Lung (tissue), 12 donors: ENCODE measurements around the gene PATJ. TPM values are rescaled to one million over a fixed set of nuclear protein-coding genes. Genes with fewer than 3 reads are reported as not detected.
A peak's percentile ranks its signal among the peaks of the same experiment; 100 is the strongest.

Source experiments
- ATAC-seq: fragments of 200-7000 bp; cut with Tn5 transposase; one replicate; pipeline ENCODE4 v1.9.1; 2020; ENCODE audit warnings: moderate number of reproducible peaks; ENCODE audit not compliant: insufficient read depth, low FRiP score
- DNase-seq, 3 donors: peaks; one replicate each; pipeline ENCODE4 v3.0.0-alpha.2; 2013 to 2017
- H3K27ac ChIP-seq, 2 donors: one replicate each; pipeline ENCODE4 v1.5.1; 2013; ENCODE audit warnings: mild to moderate bottlenecking in 2 of 2, moderate library complexity in 2 of 2, control low read depth in 1 of 2, inconsistent platforms in 1 of 2, low read depth in 1 of 2, low read length in 1 of 2
- H3K27me3 ChIP-seq, 3 donors: one replicate each; pipeline ENCODE4 v1.5.1; 2013; ENCODE audit warnings: low read length in 2 of 3; ENCODE audit not compliant: control insufficient read depth in 3 of 3, insufficient read depth in 3 of 3
- H3K36me3 ChIP-seq, 4 donors: one replicate each; pipeline ENCODE4 v1.5.1; 2013; ENCODE audit warnings: low read length in 4 of 4, mild to moderate bottlenecking in 1 of 4, moderate library complexity in 1 of 4; ENCODE audit not compliant: control insufficient read depth in 4 of 4, insufficient read depth in 4 of 4
- H3K4me1 ChIP-seq, 5 donors: one replicate each; pipeline ENCODE4 v1.5.1; 2013; ENCODE audit warnings: low read length in 5 of 5, mild to moderate bottlenecking in 2 of 5, moderate library complexity in 1 of 5; ENCODE audit not compliant: control insufficient read depth in 5 of 5, insufficient read depth in 5 of 5
- H3K4me3 ChIP-seq: one replicate; pipeline ENCODE4 v1.5.1; 2013; ENCODE audit warnings: mild to moderate bottlenecking, control low read depth, moderate library complexity
- H3K9ac ChIP-seq, 2 donors: one replicate each; pipeline ENCODE4 v1.5.1; 2013; ENCODE audit warnings: low read length in 2 of 2, control low read depth in 1 of 2; ENCODE audit not compliant: insufficient read depth in 1 of 2
- H3K9me3 ChIP-seq, 4 donors: one replicate each; pipeline ENCODE4 v1.5.1; 2013; ENCODE audit warnings: low read length in 3 of 4, mild to moderate bottlenecking in 1 of 4, moderate library complexity in 1 of 4; ENCODE audit not compliant: control insufficient read depth in 4 of 4, insufficient read depth in 3 of 4
- WGBS, 2 donors: extraction: QIAGEN DNeasy Blood & Tissue Kit; methylation state at CpG; one replicate each; pipeline ENCODE4 v1.1.7; 2013; 5-methylcytosine and 5-hydroxymethylcytosine counted together
- polyA plus RNA-seq, 2 donors: library from polyadenylated mRNA; stranded (reverse); fragments of 200-250 nt; gene quantifications; one replicate each; pipeline ENCODE4 v1.2.1, GENCODE V29; 2013
- total RNA-seq, 2 donors: library from RNA; depleted of rRNA in 1 of 2; stranded (reverse); fragments of >200 nt in 1 of 2; gene quantifications; one replicate each; pipeline ENCODE4 v1.2.1, GENCODE V29; 2014 to 2021
- TF ChIP-seq, protein P1 (sequence below): IDR thresholded peaks from 2 replicates; pipeline ENCODE4 v1.5.1; 2012; ENCODE audit warnings: mild to moderate bottlenecking; ENCODE audit errors: control extremely low read depth, extremely low read depth
- donor health status: control.
- donor health status: control.
- donor health status: Bipolar disorder and iron deficiency.
- donor health status: healthy.
- donor health status: DM: yes; HTN: yes; CAD: no.

Gene PATJ
- total and polyA plus RNA-seq, 4 donors = 5.3 to 115 (median 26.8) TPM

DNA sequence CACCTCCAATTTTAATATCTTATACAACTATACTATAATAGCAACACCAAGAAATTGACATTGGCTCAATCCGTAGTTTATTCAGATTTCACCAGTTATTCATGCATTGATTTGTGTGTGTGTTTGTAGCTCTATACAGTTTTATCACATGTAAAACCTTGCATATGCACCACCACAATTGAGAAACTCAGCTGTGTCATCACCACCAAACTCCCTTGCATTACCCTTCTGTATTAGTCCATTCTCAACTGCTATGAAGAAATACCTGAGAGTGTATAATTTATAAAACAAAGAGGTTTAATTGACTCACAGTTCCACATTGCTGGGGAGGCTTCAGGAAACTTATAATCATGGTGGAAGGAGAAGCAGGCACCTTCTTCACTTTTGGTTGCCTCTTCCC is 162.1 kb downstream of the PATJ start:
- Histone ChIP-seq H3K9ac (no peak overlapping the region), H3K36me3 (peaks cover 0 to 8% (median 0%) of the 10 kb centered on the region in 4 donors), H3K27me3 (no peaks in the 10 kb centered on the region), H3K27ac (no peak overlapping the region), H3K4me1 (no peaks in the 10 kb centered on the region), H3K9me3 (no peaks in the 10 kb centered on the region), H3K4me3 (no peak overlapping the region)
- TF ChIP-seq, protein P1, sequence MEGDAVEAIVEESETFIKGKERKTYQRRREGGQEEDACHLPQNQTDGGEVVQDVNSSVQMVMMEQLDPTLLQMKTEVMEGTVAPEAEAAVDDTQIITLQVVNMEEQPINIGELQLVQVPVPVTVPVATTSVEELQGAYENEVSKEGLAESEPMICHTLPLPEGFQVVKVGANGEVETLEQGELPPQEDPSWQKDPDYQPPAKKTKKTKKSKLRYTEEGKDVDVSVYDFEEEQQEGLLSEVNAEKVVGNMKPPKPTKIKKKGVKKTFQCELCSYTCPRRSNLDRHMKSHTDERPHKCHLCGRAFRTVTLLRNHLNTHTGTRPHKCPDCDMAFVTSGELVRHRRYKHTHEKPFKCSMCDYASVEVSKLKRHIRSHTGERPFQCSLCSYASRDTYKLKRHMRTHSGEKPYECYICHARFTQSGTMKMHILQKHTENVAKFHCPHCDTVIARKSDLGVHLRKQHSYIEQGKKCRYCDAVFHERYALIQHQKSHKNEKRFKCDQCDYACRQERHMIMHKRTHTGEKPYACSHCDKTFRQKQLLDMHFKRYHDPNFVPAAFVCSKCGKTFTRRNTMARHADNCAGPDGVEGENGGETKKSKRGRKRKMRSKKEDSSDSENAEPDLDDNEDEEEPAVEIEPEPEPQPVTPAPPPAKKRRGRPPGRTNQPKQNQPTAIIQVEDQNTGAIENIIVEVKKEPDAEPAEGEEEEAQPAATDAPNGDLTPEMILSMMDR = no peak
- WGBS, 2 donors = 48 to 89% methylated on average over 1 of the region's 1 CpG
- ATAC-seq (no peak), DNase-seq (no peak)

DNA sequence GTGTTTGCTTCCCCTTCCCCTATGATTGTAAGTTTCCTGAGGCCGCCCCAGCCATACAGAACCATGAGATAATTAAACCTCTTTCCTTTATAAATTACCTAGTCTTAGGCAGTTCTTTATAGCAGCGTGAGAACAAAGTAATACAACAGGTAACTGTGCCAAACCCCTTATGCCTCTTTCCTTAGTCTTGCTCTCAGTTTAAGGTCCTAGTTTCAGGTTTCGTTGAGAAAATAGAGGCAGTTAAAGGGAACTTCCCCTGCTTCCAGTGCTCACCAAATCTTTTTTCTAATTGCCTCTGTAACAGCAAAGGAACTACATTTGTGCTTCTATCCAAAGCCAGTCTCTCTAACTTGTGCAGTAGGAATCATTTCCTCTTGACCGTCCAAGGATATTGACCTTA is 164.8 kb downstream of the PATJ start:
- 74 to 85% methylated on average over 4 of the region's 4 CpGs for WGBS, 2 donors
- ATAC-seq (no peak), DNase-seq (no peak)
- H3K27me3 ChIP-seq = no peaks in the 10 kb centered on the region
- H3K4me3 ChIP-seq = no peak overlapping the region
- H3K36me3 ChIP-seq = peaks cover 0 to 5% (median under 1%) of the 10 kb centered on the region in 4 donors
- TF ChIP-seq, protein P1 = no peak
- no peaks in the 10 kb centered on the region for H3K4me1 ChIP-seq
- no peak overlapping the region for H3K27ac ChIP-seq
- no peaks in the 10 kb centered on the region for H3K9me3 ChIP-seq
- H3K9ac ChIP-seq = no peak overlapping the region

DNA sequence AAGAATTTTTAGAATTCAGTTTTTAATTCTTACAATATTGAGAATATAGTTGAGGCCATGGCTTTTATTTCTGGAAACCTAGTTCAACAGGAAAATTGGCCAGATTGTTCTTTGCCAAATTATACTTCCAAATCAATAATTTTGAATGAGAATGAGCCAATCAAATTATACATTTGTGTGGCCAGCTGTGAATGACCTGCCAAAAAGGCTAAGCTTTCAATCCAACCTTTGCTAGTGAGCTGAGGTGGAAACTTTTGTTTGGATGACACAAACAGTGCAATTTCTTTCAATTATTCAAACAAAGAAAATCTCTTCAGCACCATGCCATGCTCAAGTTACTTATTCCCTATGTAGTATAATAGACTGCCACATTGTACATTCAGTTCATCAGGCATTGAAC is 167.8 kb downstream of the PATJ start:
- Histone ChIP-seq H3K36me3 (peaks cover 0 to 5% (median under 1%) of the 10 kb centered on the region in 4 donors), H3K27me3 (no peaks in the 10 kb centered on the region), H3K4me1 (no peaks in the 10 kb centered on the region), H3K4me3 (no peak overlapping the region), H3K9ac (no peak overlapping the region), H3K27ac (no peak overlapping the region), H3K9me3 (no peaks in the 10 kb centered on the region)
- no peak for DNase-seq
- no peak for ATAC-seq
- TF ChIP-seq, protein P1 = no peak

DNA sequence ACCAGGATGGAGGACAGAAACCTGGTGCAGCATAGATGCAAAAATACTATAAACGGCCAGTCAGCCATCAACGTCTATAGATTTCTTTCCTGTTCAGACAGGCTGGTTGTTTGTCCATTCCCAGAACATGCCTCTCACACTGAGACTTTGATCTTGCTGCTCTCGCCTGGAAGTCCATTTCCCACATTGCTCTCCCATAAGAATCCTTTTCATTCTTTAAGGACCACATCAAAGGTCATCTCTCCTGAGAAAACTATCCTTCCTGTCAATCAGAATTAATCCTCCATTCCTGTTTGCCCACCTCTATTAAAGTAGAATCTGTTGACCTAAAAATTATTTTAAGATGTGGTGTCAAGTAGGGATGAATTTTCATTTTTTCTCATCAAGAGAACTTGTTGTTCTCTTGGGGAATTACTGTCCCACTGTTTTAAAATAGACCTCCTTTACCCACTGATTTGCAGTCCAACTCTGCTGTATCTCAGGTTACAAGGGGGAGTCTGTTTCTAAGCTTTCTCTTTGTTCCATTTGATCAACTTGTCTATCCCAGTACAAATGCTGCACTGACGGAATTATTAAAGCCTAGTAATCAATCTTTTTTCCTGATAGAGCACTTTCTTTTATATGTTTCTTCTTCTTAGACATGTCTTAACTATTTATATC is 172.7 kb downstream of the PATJ start:
- H3K9ac ChIP-seq = no peak overlapping the region
- 75 to 83% methylated on average over 4 of the region's 4 CpGs for WGBS, 2 donors

More for the DNA sequence above, 172.7 kb downstream of the PATJ start:
- TF ChIP-seq, protein P1 = no peak
- Histone ChIP-seq H3K4me1 (no peaks in the 10 kb centered on the region), H3K27me3 (no peaks in the 10 kb centered on the region), H3K4me3 (no peak overlapping the region), H3K36me3 (no peaks in the 10 kb centered on the region), H3K27ac (no peak overlapping the region), H3K9me3 (no peaks in the 10 kb centered on the region)
- ATAC-seq = no peak
- DNase-seq = peak in 1 of 3 donors; percentile 1
